Choroid plexus epithelial cell (primary cell): ENCODE measurements around the gene SLC13A4.
"Not testable (repeated sequence)": the region's sequence is repeated elsewhere in the genome, so short reads cannot be mapped to it uniquely, and the experiment has no call there.

Source experiments
- DNase-seq: peaks from one replicate; pipeline ENCODE4 v3.0.0-alpha.2; 2010; ENCODE audit warnings: low read depth
- H3K4me3 ChIP-seq: 2 replicates; pipeline ENCODE4 v1.5.1; 2011; ENCODE audit warnings: low read depth, mild to moderate bottlenecking, control low read depth, low read length, moderate library complexity
- TF ChIP-seq, protein P1 (sequence below): conservative IDR thresholded peaks from 2 replicates; pipeline ENCODE4 v1.5.1; 2011; ENCODE audit warnings: low read depth, mild to moderate bottlenecking, control low read depth, inconsistent platforms, low read length, moderate library complexity

The SLC13A4 gene, protein sequence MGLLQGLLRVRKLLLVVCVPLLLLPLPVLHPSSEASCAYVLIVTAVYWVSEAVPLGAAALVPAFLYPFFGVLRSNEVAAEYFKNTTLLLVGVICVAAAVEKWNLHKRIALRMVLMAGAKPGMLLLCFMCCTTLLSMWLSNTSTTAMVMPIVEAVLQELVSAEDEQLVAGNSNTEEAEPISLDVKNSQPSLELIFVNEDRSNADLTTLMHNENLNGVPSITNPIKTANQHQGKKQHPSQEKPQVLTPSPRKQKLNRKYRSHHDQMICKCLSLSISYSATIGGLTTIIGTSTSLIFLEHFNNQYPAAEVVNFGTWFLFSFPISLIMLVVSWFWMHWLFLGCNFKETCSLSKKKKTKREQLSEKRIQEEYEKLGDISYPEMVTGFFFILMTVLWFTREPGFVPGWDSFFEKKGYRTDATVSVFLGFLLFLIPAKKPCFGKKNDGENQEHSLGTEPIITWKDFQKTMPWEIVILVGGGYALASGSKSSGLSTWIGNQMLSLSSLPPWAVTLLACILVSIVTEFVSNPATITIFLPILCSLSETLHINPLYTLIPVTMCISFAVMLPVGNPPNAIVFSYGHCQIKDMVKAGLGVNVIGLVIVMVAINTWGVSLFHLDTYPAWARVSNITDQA

DNA sequence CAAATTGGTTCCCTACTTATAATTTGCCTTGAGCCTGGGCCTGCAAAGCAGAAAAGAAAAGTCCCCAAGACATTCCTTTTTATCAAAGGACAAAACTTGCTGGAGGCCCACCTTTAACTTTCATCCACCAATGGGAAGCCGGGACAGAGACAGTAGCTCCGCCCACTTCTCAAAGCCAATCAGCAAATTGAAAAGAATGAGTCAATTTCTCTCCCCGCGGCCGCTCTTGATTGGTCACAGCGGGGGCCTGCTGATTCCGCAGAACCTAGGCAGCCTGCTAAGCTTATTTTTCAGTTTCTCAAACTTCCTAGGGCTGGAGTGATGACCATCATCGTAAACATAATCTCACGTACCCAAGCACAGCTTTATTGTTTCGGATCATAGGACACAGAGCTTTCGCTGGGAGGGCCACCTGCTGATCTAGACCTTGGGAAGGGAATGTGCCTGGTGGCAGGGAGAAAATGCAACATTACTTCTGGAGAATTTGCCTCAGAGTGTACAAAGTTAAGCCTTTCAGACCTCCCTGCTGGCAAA, at the start of gene SLC13A4:
TSS of gene SLC13A4 (minus strand) at position 51 of the 534 bp plus-strand sequence. CDS start 690 bp downstream, outside the sequence.
- DNase-seq: peak; percentile 91
- TF ChIP-seq, protein P1, sequence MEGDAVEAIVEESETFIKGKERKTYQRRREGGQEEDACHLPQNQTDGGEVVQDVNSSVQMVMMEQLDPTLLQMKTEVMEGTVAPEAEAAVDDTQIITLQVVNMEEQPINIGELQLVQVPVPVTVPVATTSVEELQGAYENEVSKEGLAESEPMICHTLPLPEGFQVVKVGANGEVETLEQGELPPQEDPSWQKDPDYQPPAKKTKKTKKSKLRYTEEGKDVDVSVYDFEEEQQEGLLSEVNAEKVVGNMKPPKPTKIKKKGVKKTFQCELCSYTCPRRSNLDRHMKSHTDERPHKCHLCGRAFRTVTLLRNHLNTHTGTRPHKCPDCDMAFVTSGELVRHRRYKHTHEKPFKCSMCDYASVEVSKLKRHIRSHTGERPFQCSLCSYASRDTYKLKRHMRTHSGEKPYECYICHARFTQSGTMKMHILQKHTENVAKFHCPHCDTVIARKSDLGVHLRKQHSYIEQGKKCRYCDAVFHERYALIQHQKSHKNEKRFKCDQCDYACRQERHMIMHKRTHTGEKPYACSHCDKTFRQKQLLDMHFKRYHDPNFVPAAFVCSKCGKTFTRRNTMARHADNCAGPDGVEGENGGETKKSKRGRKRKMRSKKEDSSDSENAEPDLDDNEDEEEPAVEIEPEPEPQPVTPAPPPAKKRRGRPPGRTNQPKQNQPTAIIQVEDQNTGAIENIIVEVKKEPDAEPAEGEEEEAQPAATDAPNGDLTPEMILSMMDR: no peak

GRCh38 chr7:135775915-135776314, 47.9 kb upstream of the SLC13A4 start:
- not testable (repeated sequence) for DNase-seq, H3K4me3 ChIP-seq

More for the DNA sequence above, at the start of gene SLC13A4:
- peak within 1 kb of the TSS; percentile 43 for H3K4me3 ChIP-seq

DNA sequence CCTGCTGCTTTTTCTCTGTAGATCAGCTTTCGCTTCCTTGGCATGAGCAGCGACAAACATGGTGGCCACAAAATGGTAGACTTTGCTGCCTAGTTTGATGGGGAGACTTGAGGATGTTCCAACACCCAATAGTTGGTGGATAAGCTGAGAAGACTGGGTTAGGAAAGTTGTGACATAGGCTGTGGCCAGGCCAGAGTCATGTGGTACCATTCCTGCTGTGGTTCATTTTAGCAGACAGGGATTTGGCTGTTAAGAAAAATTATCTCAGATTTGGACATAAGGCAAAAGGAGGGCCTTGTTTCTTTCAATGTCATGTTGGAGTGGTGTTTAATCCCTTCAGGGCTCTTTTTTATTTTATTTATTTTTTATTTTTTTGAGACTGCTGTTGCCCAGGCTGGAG, 47.2 kb upstream of the SLC13A4 start:
- TF ChIP-seq, protein P1: no peak
- no peak overlapping the region for H3K4me3 ChIP-seq
- peak; percentile 30 for DNase-seq

DNA sequence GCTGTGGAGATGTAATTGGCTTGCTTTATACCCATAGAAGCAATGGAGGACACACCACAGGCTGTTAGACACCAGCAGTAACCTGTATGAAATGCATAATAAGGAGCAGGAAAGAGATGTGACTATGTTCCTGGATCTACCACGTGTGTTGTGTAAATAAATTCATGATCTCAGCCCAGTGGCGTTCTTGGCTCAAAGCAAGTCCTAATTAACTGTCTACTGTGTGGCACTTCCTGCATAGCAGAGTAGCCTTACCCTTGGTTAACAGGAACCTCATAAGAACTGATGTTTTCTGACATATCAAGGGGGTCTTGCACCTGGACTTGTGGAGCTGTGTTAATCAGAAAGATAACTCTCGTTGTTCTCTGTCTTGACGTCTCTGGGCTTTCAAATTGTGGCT, 46.3 kb upstream of the SLC13A4 start:
- TF ChIP-seq, protein P1: no peak
- H3K4me3 ChIP-seq: no peak overlapping the region
- DNase-seq: peak; percentile 87

- no peak for DNase-seq
- H3K4me3 ChIP-seq: no peak overlapping the region
- TF ChIP-seq, protein P1: no peak
Measured at GRCh38 chr7:135773464-135773863, 45.5 kb upstream of the SLC13A4 start.

DNA sequence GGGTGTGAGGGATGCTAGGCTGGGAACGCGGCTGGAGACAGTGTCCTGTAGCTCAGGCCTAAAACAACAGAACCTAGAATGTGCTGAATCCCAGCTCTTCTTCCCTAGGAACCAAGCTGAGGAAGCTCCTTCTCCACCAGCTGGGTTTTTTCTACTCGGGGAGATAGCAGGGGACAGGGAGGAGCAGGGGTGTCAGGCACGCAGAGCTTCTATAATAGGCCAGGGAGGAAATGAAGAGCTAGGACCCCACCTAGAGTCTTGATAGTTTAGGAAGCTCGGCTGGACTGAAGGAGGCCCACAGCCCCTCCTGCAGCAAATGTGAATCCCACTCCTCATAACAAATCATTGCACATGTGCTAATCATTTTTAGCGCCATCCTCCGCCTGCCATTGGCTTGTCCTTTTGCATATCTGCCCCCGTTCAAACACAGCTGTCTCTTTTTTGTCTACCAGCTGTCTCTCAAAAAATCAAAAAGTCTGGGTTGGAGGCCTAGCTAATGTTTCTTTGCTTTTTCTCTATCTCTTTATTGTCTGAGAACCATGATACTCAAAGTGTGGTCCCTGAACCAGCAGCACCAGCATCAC, 44.7 kb upstream of the SLC13A4 start:
- peak; percentile 21 for DNase-seq
- TF ChIP-seq, protein P1: no peak

DNA sequence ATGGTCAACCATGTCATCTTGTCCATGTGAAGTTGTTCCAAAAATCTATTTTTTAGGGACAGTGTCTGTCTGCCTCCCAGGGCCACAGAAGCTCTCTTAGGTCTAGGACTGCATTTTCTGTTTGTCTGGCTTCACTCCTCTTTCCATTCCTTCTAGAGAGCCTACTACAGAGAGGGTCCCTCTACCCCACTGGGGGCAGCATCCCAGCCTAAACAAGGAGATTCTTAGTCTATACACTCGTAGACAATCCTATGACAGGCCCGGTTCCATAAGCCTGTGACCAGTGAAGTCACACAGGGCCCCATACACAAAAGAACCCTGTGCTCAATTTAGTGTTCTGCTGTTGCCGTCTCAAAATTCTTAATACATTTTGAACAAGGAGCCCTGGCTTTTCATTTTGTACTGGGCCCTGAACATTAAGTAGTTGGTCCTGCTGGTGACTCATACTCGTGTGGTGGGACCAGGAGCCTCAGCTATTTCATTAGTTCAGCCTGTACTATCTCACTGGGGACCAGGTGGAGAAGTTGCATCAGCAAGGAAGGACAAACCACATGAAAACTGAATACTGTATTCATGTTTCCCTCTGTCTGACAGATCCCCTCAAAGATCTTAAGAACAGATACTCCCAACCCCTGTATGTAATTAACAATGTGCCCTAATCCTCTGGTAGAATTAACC, 44.1 kb upstream of the SLC13A4 start:
- TF ChIP-seq, protein P1: no peak
- peak; percentile 92 for DNase-seq
- no peak overlapping the region for H3K4me3 ChIP-seq

More for the DNA sequence above, 44.7 kb upstream of the SLC13A4 start:
- H3K4me3 ChIP-seq: no peak overlapping the region
